ENCODE data around the gene SLC38A10.

GRCh38 chr17:81256616-81257015, 38.5 kb downstream of the SLC38A10 start:
- TF ChIP-seq CTCF (conservative IDR thresholded peaks at IDR 0.05; ENCODE audit: low read length), result no peak
- no peak for TF ChIP-seq EZH2phosphoT487 (IDR thresholded peaks at IDR 0.05; ENCODE audit: borderline replicate concordance, low read depth, low read length)

Data from OCI-LY7 (cell line).